ENCODE data around the gene CR1. TPM values are rescaled to one million over a fixed set of nuclear protein-coding genes. Genes with fewer than 3 reads are reported as not detected.
"Not testable (repeated sequence)": the region's sequence is repeated elsewhere in the genome, so short reads cannot be mapped to it uniquely, and the experiment has no call there.

CR1 gene
- total RNA-seq, 1 donor from 2014 or later, result 0.02 TPM

GRCh38 chr1:207502726-207503125 lies 6.8 kb downstream of the CR1 start:
- intact Hi-C loops (cut with micrococcal nuclease), result no loop called here

DNA sequence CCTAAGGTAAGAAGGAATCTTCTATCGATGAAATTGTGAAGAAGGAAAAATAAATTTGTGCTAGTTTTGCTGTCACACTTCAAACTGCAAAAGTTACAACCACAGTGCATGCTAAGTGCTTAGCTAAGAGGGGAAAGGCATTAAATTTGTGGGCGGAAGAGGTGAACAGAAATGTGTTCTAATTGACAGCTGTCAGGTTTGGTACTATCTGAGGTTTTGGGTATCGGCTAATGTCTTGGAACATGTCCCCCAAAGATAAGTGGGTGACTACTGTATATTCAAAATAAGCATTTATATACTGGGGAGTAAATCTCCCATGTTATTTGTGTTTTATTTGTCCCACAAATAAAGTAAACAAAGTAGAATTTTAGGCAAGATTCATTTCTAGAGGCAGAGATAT lies 8.0 kb downstream of the CR1 start:
- intact Hi-C loops (cut with micrococcal nuclease), result no loop called here

GRCh38 chr1:207504438-207504837 lies 8.5 kb downstream of the CR1 start:
- intact Hi-C loops (cut with micrococcal nuclease), result no loop called here

GRCh38 chr1:207510444-207510843 lies 14.5 kb downstream of the CR1 start:
- intact Hi-C loops (cut with micrococcal nuclease), result no loop called here

GRCh38 chr1:207514890-207515289 lies 18.9 kb downstream of the CR1 start:
- intact Hi-C loops (cut with micrococcal nuclease), result no loop called here

DNA sequence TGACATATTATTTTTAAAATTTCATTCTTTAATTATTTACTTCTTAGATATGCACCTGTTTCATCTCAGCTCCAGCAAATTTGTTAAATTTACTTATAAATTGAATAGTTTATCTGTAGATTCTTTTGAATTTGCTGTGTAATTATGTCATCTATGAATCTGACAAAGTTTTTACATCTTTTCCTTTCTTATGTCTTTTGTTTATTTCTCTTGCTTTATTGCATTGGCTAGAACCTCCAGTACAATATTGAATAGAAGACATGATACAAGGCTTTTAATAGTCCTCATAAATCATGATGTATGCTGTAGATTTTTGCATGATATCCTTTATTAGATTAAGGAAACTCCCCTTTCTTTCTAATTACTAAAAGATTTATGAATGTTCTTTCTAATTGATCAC lies 20.8 kb downstream of the CR1 start:
- intact Hi-C loops (cut with micrococcal nuclease), result no loop called here

DNA sequence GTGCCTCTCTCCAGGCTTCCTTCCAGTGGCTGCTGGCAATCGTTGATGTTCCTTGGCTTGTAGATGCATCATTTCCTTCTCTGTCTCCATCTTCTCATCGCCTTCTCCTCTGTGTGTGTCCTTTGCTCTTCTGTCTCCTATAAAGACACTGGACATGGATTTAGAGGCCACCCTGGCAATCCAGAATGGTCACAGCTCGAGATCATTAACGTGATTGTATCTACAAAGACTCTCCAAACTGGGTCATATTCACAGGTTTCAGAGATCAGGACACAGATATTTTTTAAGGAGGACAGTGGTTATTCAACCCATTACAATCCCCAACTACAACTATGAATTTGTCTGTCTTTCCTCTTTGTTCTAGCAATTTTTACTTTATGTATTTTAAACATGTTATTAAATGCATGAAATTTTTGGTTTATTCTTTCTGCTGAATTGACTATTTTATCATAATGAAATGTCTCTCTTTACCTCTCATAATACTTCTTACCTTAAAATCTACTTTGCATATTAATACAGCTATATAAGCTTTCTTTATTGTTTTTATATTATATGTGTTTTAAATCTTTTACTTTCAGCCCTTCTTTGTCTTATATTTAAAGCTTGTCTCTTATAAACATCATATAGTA lies 22.8 kb downstream of the CR1 start:
- intact Hi-C loops (cut with micrococcal nuclease), result no loop called here

GRCh38 chr1:207519505-207520399 lies 23.8 kb downstream of the CR1 start:
- intact Hi-C loops (cut with micrococcal nuclease), result no loop called here

DNA sequence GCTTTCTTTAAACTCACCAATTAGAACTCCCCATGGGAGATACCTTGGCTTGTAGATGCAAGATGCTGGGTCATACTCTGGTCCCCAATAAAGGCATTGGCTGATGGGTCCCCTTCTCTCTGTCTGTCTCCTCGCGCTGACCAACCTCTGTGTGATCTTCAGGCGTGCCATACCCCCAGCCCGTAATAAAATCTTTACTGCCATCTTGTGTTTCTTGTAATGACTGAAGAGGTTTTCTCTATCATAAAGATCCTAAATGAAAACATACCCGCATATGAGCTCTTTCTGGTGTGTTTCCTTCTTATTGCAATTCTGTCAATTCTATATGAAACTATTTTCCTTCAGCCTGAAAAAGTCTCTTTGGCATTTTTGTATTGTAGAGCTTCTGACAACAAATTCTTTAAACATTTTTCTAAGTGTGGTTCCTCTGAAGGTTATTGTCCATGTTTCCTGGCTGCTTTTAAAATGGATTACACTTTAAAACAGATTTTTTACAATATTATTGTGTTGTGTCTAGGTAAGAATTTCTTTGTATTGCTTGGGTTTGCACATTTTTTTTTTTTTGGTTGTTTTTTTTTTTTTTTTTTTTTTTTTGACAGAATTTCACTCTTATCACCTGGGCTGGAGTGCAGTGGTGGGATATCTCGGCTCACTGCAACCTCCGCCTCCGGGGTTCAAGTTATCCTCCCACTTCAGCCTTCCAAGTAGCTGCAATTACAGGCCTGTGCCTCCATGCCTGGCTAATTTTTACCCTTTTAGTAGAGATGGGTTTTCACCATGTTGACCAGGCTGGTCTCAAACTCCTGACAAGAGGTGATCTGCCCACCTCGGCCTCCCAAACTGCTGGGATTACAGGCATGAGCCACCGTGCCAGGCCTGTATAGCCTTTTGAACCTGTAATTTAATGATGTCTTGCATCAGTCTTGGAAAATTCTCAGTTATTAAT lies 24.7 kb downstream of the CR1 start:
- intact Hi-C loops (cut with micrococcal nuclease), result not testable (repeated sequence)

DNA sequence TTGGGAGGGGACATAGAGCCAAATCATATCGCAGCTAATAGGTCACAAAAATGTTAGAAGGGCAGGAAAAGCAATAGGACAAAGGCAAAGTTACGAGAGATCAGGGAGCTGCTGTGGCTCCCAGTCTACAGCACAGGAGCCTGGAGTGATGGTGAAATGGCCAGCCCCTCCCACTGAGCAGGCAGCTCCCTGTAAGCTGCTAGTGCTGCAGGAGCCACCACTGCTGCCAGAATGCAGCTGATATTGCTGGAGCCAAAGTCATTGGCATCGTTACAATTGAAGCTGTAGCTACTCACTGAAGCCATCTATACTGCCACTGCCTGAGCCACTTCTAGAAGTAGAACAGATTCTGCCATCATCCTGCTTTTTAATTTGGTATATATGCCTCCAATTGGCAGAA lies 29.3 kb downstream of the CR1 start:
- intact Hi-C loops (cut with micrococcal nuclease), result not testable (repeated sequence)

DNA sequence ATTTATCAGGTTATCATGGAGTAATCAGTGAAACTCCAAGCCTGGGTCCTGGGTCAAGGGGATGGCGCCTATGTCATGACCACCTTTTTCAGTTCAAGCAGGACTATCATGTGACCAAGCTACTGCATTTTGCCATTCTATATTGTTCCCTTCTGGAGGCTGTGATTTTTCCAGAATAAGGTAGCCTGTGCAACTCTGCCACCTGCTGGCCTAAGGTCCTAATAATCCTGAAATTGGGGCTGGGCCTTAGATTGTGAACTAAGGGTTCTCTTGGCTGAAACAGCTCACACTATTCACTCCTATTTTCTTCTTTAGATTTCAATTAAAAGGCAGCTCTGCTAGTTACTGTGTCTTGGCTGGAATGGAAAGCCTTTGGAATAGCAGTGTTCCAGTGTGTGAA lies 32.4 kb downstream of the CR1 start:
- intact Hi-C loops (cut with micrococcal nuclease), result not testable (repeated sequence)

GRCh38 chr1:207536263-207536662 lies 40.3 kb downstream of the CR1 start:
- intact Hi-C loops (cut with micrococcal nuclease), result not testable (repeated sequence)

DNA sequence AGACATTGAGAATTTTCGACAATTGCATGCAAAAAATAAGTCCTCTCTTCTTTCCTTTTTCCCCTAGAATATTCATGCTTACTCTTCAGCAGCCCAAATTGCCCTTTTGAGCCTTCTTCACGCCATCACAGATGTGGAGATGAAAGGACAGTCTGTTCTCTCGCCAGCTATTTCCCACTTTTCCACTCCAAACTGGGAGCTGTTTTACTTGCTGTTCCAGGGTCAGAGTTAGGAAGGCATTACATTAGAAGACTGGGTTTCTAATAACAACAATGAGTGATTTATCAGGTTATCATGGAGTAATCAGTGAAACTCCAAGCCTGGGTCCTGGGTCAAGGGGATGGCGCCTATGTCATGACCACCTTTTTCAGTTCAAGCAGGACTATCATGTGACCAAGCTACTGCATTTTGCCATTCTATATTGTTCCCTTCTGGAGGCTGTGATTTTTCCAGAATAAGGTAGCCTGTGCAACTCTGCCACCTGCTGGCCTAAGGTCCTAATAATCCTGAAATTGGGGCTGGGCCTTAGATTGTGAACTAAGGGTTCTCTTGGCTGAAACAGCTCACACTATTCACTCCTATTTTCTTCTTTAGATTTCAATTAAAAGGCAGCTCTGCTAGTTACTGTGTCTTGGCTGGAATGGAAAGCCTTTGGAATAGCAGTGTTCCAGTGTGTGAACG lies 50.9 kb downstream of the CR1 start:
- intact Hi-C loops (cut with micrococcal nuclease), result not testable (repeated sequence)

DNA sequence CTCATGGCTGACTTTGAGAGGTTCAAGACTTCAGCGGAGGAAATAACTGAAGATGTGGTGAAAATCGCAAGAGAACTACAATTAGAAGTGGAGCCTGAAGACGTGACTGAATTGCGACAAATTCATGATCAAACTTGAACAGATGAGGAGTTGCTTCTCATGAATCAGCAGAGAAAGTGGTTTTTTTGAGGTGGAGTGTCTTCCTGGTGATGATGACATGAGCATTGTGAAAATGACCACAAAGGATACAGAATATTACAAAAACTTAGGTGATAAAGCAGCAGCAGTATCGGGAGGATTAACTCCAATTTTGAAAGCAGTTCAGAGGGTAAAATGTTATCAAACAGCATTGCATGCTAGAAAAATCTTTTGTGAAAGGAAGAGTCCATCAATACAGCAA lies 58.9 kb downstream of the CR1 start:
- intact Hi-C loops (cut with micrococcal nuclease), result not testable (repeated sequence)

DNA sequence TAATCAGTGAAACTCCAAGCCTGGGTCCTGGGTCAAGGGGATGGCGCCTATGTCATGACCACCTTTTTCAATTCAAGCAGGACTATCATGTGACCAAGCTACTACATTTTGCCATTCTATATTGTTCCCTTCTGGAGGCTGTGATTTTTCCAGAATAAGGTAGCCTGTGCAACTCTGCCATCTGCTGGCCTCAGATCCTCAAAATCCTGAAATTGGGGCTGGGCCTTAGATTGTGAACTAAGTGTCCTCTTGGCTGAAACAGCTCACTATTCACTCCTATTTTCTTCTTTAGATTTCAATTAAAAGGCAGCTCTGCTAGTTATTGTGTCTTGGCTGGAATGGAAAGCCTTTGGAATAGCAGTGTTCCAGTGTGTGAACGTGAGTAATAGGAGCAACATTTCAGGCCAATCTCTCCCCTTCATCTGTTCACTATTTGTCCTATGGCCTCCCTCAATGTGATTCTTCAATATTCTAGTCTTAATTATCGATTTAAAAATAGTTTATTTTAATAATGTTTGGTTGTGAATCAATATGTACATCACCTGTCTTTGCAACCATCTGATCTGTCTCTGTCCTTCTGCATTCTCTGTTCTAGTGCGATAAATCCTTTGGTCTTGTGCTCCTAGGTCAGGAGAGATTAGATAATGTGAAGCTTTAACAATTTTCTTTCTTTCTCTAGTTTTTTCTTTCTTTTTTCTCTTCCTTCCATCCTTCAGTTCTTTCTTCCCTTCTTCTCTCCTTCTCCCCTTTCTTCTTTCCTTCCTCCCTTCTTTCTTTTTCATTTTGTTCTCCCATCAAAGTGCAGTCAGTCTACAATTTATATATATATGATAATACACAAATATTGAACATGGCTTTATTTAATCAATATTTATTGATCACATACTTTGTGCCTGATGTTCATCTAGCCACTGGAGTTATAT lies 69.8 kb downstream of the CR1 start:
- intact Hi-C loops (cut with micrococcal nuclease), result no loop called here

DNA sequence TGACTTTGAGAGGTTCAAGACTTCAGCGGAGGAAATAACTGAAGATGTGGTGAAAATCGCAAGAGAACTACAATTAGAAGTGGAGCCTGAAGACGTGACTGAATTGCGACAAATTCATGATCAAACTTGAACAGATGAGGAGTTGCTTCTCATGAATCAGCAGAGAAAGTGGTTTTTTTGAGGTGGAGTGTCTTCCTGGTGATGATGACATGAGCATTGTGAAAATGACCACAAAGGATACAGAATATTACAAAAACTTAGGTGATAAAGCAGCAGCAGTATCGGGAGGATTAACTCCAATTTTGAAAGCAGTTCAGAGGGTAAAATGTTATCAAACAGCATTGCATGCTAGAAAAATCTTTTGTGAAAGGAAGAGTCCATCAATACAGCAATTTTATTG lies 76.0 kb downstream of the CR1 start:
- intact Hi-C loops (cut with micrococcal nuclease), result not testable (repeated sequence)

DNA sequence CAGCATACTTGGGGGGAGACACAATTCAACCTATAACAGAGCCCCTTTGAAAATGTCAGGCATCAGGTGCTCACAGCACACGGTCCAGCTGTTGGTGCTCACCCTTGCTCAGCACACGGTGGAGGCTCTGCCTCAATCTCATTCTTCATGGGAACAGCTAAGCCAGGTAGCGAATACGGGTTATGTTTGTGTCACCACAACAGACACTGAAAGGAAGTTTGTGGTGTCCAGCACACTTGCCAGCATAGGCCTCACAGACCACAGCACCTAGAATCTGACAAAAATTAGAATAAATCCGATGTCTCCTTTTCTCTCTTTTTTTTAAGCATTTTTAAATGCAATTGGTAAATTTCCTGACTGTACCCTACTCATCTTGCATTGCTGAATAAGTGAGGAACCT lies 77.1 kb downstream of the CR1 start:
- intact Hi-C loops (cut with micrococcal nuclease), result not testable (repeated sequence)

GRCh38 chr1:207575381-207575780 lies 79.4 kb downstream of the CR1 start:
- intact Hi-C loops (cut with micrococcal nuclease), result not testable (repeated sequence)

DNA sequence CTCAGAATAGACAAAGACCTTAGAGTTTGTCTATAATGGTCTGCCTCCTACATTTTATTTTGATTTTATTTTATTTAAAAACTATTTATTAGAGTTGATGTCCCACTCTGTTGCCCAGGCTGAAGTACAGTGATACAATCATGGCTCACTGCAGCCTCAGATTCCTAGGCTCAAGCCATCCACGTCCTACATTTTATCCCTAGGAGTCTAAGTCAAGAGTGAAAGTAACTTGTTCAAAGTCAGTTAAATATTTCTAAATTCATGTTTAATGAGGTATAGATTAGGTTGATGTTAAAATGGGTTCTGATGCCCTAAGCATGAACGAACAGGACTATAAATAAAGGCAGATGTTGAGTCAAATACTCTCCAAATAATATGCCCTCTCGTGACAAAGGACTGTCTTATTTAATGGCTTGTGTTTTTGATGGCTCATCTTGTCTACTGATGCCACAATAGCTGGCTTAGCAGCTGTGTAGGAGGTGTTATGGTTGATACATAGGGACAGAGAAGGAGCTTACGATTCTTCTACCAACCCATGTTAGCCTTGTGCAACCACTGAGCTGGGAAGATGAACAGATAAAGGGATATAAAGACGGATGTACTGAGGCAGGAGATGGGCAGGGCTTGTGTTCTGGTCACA lies 83.0 kb downstream of the CR1 start:
- intact Hi-C loops (cut with micrococcal nuclease), result loop anchor here (1.0 to 2.0 kb wide), 3 partner anchors 41 to 218 kb away; no protein-coding TSS in a partner anchor
